ENCODE results near the gene HORMAD1. TPM values are rescaled to one million over a fixed set of nuclear protein-coding genes. Genes with fewer than 3 reads are reported as not detected.
A peak's percentile ranks its signal among the peaks of the same experiment; 100 is the strongest.

HORMAD1 gene
- total and polyA plus RNA-seq, 4 donors: 0.17 to 1.2 (median 0.51) TPM

DNA sequence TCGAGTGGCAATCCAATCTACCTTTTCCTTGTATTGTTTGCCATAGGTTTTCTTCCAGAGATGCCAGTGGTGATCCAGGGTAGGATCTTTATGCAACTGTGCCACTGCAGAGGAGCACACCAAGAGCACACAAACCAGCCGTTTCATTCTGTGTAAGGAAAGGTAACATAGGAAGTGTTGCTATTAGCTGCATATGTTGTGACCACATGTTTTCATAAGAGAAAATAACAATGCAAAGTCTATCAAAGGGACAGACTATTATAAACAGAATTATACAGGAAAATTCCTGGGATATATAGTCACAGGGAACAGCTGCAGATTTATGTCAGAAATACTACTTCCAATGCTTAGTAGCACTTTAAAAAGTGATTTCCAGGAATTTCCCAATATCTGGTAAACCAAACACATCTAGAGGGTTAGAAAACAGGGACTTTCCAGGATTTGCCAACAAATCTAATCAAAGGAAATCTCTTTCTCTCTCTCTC lies 44.0 kb upstream of the HORMAD1 start:
- peak overlapping the region in 1 of 2 donors; percentile 70 for H3K27ac ChIP-seq (ENCODE audit: low read depth in 1 of 2, low read length in 1 of 2)
- no peaks in the 10 kb centered on the region for H3K9me3 ChIP-seq (ENCODE audit: control insufficient read depth in 4 of 4, insufficient read depth in 3 of 4, low read length in 3 of 4)
- WGBS, 2 donors: 18 to 23% methylated on average over 2 of the region's 2 CpGs
- peak overlapping the region in 1 of 2 donors; percentile 55 for H3K9ac ChIP-seq (ENCODE audit: insufficient read depth in 1 of 2, low read length in 2 of 2)
- peaks cover 0 to 8% (median 5%) of the 10 kb centered on the region in 5 donors for H3K4me1 ChIP-seq (ENCODE audit: control insufficient read depth in 5 of 5, insufficient read depth in 5 of 5, low read length in 5 of 5)
- no peak overlapping the region for H3K4me3 ChIP-seq
- H3K27me3 ChIP-seq (ENCODE audit: control insufficient read depth in 3 of 3, insufficient read depth in 3 of 3, low read length in 2 of 3): no peaks in the 10 kb centered on the region
- H3K36me3 ChIP-seq (ENCODE audit: control insufficient read depth in 4 of 4, insufficient read depth in 4 of 4, low read length in 4 of 4): no peaks in the 10 kb centered on the region
- DNase-seq: peak in 2 of 3 donors; percentile 50 to 56
- ATAC-seq (ENCODE audit: insufficient read depth, low FRiP score): peak; percentile 29
- TF ChIP-seq, protein P1, sequence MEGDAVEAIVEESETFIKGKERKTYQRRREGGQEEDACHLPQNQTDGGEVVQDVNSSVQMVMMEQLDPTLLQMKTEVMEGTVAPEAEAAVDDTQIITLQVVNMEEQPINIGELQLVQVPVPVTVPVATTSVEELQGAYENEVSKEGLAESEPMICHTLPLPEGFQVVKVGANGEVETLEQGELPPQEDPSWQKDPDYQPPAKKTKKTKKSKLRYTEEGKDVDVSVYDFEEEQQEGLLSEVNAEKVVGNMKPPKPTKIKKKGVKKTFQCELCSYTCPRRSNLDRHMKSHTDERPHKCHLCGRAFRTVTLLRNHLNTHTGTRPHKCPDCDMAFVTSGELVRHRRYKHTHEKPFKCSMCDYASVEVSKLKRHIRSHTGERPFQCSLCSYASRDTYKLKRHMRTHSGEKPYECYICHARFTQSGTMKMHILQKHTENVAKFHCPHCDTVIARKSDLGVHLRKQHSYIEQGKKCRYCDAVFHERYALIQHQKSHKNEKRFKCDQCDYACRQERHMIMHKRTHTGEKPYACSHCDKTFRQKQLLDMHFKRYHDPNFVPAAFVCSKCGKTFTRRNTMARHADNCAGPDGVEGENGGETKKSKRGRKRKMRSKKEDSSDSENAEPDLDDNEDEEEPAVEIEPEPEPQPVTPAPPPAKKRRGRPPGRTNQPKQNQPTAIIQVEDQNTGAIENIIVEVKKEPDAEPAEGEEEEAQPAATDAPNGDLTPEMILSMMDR (IDR thresholded peaks at IDR 0.05; ENCODE audit: control extremely low read depth, extremely low read depth): no peak

GRCh38 chr1:150763018-150763417 lies 42.3 kb upstream of the HORMAD1 start:
- no peak overlapping the region for H3K9ac ChIP-seq (ENCODE audit: insufficient read depth in 1 of 2, low read length in 2 of 2)
- no peak for ATAC-seq (ENCODE audit: insufficient read depth, low FRiP score)
- H3K4me3 ChIP-seq: no peak overlapping the region
- no peaks in the 10 kb centered on the region for H3K27me3 ChIP-seq (ENCODE audit: control insufficient read depth in 3 of 3, insufficient read depth in 3 of 3, low read length in 2 of 3)
- peaks cover 0 to 3% (median 0%) of the 10 kb centered on the region in 4 donors for H3K36me3 ChIP-seq (ENCODE audit: control insufficient read depth in 4 of 4, insufficient read depth in 4 of 4, low read length in 4 of 4)
- no peak overlapping the region for H3K27ac ChIP-seq (ENCODE audit: low read depth in 1 of 2, low read length in 1 of 2)
- H3K4me1 ChIP-seq (ENCODE audit: control insufficient read depth in 5 of 5, insufficient read depth in 5 of 5, low read length in 5 of 5): peaks cover 0 to 8% (median 5%) of the 10 kb centered on the region in 5 donors
- 89 to 91% methylated on average over 3 of the region's 3 CpGs for WGBS, 2 donors
- no peak for DNase-seq
- TF ChIP-seq, protein P1 (IDR thresholded peaks at IDR 0.05; ENCODE audit: control extremely low read depth, extremely low read depth): no peak
- H3K9me3 ChIP-seq (ENCODE audit: control insufficient read depth in 4 of 4, insufficient read depth in 3 of 4, low read length in 3 of 4): no peaks in the 10 kb centered on the region

GRCh38 chr1:150762552-150762951 lies 41.9 kb upstream of the HORMAD1 start:
- Histone ChIP-seq H3K27me3 (ENCODE audit: control insufficient read depth in 3 of 3, insufficient read depth in 3 of 3, low read length in 2 of 3) (no peaks in the 10 kb centered on the region), H3K9ac (ENCODE audit: insufficient read depth in 1 of 2, low read length in 2 of 2) (no peak overlapping the region), H3K9me3 (ENCODE audit: control insufficient read depth in 4 of 4, insufficient read depth in 3 of 4, low read length in 3 of 4) (no peaks in the 10 kb centered on the region), H3K36me3 (ENCODE audit: control insufficient read depth in 4 of 4, insufficient read depth in 4 of 4, low read length in 4 of 4) (peaks cover 0 to 3% (median 0%) of the 10 kb centered on the region in 4 donors), H3K4me1 (ENCODE audit: control insufficient read depth in 5 of 5, insufficient read depth in 5 of 5, low read length in 5 of 5) (peaks cover 0 to 8% (median 5%) of the 10 kb centered on the region in 5 donors), H3K4me3 (no peak overlapping the region), H3K27ac (ENCODE audit: low read depth in 1 of 2, low read length in 1 of 2) (no peak overlapping the region)
- no peak for ATAC-seq (ENCODE audit: insufficient read depth, low FRiP score)
- TF ChIP-seq, protein P1 (IDR thresholded peaks at IDR 0.05; ENCODE audit: control extremely low read depth, extremely low read depth): no peak
- DNase-seq: no peak
- WGBS, 2 donors: 65 to 76% methylated on average over 2 of the region's 2 CpGs

DNA sequence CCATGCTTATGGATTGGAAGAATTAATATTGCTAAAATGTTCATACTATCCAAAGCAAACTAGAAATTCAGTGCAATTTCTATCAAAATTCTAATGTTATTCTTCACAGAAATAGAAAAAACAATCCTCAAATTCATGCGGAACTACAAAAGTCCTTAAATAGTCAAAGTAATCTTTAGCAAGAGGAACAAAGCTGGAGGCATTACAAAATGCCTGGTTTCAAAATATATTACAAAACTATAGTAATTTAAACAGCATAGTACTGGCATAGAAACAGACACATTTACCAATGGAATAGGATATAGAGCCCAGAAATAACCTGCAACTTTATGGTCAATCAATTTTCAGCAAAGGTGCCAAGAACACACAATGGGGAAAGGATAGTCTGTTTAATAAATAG lies 41.1 kb upstream of the HORMAD1 start:
- Histone ChIP-seq H3K9ac (ENCODE audit: insufficient read depth in 1 of 2, low read length in 2 of 2) (no peak overlapping the region), H3K4me1 (ENCODE audit: control insufficient read depth in 5 of 5, insufficient read depth in 5 of 5, low read length in 5 of 5) (peaks cover 0 to 8% (median 5%) of the 10 kb centered on the region in 5 donors), H3K9me3 (ENCODE audit: control insufficient read depth in 4 of 4, insufficient read depth in 3 of 4, low read length in 3 of 4) (no peaks in the 10 kb centered on the region), H3K4me3 (no peak overlapping the region), H3K27me3 (ENCODE audit: control insufficient read depth in 3 of 3, insufficient read depth in 3 of 3, low read length in 2 of 3) (no peaks in the 10 kb centered on the region), H3K27ac (ENCODE audit: low read depth in 1 of 2, low read length in 1 of 2) (no peak overlapping the region), H3K36me3 (ENCODE audit: control insufficient read depth in 4 of 4, insufficient read depth in 4 of 4, low read length in 4 of 4) (peaks cover 0 to 3% (median 0%) of the 10 kb centered on the region in 4 donors)
- no peak for DNase-seq
- ATAC-seq (ENCODE audit: insufficient read depth, low FRiP score): no peak
- TF ChIP-seq, protein P1 (IDR thresholded peaks at IDR 0.05; ENCODE audit: control extremely low read depth, extremely low read depth): no peak
- 53 to 76% methylated on average over 1 of the region's 1 CpG for WGBS, 2 donors

Data from lung (tissue), 12 donors.